Cardiac fibroblast (primary cell): ENCODE results near the gene DGUOK.

Source experiments
- DNase-seq, 2 donors: peaks; one replicate each; pipeline versions ENCODE4 v3.0.0 to v3.0.0-alpha.2; 2010; ENCODE audit warnings: low read depth in 2 of 2
- H3K4me3 ChIP-seq, 2 donors: replicated peaks in 1 of 2; 1 replicate in 1 of 2; 2 replicates in 1 of 2; pipeline ENCODE4 v1.5.1; 2011; ENCODE audit warnings: low read depth in 2 of 2, low read length in 2 of 2, mild to moderate bottlenecking in 2 of 2, moderate library complexity in 1 of 2
- TF ChIP-seq, protein P1 (sequence below): IDR thresholded peaks from one replicate; pipeline ENCODE4 v1.5.1; 2011; ENCODE audit warnings: low read depth, mild to moderate bottlenecking, low read length, inconsistent platforms

Gene DGUOK

DNA sequence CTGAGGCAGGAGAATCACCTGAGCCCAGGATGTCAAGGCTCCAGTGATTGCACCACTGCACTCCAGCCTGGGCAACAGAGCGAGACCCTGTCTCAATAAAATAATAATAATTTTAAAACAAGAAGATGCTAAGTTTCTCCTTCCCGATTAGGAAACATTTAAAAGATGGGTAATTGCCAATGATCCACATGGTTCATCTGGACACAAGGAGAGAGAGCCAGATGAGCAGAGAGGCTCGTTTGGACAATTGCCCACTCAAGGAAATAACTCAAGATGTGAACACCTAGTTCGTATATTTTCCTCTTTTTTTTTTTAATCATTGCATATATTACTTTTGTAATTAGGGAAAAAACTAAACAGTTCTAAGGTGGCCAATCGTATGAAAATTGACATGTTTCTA is 37.5 kb upstream of the DGUOK start:
- no peak overlapping the region for H3K4me3 ChIP-seq
- DNase-seq, result no peak
- TF ChIP-seq, protein P1, sequence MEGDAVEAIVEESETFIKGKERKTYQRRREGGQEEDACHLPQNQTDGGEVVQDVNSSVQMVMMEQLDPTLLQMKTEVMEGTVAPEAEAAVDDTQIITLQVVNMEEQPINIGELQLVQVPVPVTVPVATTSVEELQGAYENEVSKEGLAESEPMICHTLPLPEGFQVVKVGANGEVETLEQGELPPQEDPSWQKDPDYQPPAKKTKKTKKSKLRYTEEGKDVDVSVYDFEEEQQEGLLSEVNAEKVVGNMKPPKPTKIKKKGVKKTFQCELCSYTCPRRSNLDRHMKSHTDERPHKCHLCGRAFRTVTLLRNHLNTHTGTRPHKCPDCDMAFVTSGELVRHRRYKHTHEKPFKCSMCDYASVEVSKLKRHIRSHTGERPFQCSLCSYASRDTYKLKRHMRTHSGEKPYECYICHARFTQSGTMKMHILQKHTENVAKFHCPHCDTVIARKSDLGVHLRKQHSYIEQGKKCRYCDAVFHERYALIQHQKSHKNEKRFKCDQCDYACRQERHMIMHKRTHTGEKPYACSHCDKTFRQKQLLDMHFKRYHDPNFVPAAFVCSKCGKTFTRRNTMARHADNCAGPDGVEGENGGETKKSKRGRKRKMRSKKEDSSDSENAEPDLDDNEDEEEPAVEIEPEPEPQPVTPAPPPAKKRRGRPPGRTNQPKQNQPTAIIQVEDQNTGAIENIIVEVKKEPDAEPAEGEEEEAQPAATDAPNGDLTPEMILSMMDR, result no peak

DNA sequence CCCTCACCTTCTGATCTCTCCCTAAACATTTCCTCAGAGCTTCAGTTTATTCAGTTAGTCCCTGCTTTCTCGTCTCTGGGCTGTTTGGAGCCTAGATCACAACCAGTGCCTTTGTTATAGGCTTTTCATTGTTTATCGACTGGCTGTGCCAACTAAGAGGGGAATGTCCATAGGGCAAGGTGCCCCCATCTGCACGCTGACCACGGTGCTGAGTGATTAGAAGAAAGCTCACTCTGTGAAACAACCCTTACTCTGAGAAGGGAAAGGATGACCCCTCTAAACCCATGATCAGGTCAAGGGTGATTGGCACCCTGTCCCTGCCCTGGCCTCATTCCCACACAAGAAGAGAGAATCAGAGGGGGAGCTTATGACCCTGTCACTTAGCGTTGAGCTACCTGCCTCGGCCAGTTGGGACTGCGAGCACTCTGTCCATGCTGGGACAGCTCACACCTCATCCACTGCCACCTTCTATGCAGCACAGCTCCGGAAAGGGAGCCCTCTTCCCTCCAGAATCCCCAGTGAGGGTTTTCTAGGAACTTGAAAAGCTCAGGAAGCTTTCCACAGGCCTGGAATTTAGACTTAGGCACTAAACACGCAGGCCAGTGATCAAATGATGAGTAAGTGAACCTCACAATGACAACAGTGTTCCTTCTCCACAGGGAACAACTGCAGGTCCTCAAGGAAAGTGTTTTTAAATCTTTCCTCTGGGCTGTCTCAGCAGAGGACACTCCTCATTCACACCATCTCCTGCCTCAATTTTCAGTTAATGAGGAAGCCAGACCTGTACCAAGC is 36.2 kb upstream of the DGUOK start:
- no peak overlapping the region for H3K4me3 ChIP-seq
- no peak for DNase-seq
- TF ChIP-seq, protein P1, result no peak

DNA sequence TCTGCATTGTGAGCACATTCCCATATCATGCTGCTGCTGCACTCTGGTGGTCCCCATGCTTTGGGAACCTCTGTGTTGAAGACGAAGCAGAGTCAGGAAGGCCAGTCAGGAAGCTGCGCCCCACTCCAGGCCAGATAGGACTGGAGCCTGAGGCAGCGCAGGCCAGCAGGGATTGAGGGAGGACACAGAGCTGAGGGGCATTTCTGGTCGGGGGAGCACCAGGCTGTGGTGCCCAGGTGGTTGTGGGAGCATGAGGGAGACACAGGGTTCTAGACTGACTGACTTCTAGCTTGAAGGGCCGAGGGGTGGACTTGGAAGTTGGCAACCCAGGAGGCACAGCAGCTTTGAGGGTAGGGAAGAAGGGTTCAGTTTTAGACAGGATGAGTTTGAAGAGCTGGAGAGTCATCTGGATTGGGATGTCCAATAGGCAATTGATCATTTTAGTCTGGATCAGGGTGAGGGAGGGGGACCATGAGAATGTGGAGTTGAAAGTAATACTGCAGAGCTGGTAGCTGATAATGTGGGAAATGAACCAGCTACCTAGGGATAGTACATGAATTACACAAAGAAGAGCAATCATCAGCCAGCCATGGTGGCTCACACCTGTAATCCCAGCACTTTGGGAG is 35.3 kb upstream of the DGUOK start:
- TF ChIP-seq, protein P1, result no peak
- no peak for DNase-seq
- no peak overlapping the region for H3K4me3 ChIP-seq

DNA sequence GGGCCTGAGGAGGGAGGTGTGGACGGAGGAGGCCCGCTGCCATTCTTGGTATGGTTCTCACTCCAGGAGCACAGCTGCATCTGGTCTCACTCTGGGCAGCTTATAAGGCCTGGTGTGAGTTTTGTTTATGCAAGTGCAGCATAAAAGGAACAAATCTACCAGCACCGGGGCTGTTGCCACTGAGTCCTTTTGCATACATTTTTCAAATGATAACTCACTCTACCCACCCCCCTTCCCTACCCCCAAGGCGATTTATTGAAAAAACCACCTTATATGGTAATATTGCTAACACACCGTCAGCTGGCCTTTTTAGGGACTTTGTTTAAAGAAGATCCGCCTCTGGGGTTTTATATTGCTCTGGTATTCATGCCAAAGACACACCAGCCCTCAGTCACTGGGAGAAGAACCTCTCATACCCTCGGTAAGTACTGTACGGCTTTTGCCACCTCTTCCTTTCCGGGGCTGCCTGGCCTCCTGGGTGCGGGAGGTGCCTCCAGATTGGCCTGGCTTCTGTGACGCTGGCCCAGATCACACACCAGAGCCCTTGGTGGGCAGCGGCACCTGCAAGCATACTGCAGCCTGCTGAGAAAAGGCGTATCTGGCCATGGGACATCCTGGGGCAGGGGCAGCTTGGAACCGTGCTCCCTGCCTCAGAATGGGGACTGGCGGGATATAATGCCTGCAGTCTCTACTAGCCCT is 33.9 kb upstream of the DGUOK start, which contains the start of gene ACTG2:
Gene ACTG2 (plus strand): TSS at position 378 of the 699 bp plus-strand sequence. CDS start 8,304 bp downstream, outside the sequence.
- TF ChIP-seq, protein P1, result no peak
- no peak within 1 kb of the TSS for H3K4me3 ChIP-seq
- DNase-seq, result no peak

DNA sequence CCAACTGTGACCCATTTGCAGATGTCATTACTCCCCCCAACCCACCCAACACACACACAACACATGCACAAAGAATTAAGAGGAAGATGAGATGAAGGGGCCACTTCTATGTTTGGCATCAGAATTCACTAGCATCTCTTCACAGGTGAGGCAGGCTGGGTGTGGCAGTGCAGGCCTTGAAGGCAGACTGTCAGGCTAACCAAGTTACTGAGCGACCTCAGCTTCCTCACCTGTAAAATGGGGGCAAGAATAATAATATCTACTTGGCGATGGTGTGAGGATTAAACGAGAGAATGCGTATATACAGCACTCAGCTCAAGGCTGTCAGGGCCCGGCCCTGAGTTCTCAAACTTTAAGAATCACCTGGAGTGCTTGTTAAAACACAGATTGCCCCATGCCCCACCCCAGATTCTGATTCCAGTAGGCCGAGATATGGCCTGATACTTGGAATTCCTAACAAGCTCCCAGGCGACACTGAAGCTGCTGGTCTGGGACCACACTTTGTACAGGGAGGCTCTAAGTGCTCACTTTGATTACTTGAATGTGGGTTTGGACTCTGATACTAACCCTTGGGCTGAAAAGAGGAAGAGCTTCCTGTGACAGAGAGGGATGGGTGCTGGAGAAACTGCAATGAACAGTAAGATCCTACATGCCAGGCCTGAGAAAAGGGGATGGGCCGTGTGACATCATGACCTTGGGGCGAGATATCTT is 32.8 kb upstream of the DGUOK start:
- no peak for DNase-seq
- TF ChIP-seq, protein P1, result no peak
- no peak overlapping the region for H3K4me3 ChIP-seq

DNA sequence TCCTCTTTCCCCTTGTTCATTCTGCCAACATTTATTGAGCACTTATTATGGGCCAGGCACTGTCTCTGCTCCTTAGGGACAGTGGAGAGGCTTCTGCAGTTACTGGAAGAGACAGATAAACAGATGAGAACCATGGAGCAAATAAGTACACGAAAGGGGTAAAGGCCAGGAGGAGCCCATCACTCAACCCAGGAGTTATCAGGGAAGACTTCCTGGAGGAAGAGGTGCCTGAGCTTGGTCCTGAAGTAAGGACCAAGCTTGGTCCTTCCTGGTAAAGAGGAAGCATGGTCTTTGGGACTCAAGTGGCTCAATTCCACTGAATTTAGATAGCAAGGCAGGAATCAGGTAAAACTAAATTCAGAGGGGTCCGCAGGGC is 32.2 kb upstream of the DGUOK start:
- H3K4me3 ChIP-seq, result no peak overlapping the region
- TF ChIP-seq, protein P1, result no peak
- DNase-seq, result no peak
